OCI-LY1 (cell line): ENCODE results near the gene PHKA1.

Experiments
- H2AFZ ChIP-seq: fragments of 200-600 bp; sonication (generic), shearing (Covaris generic); 2 replicates; pipeline ENCODE4 v1.6.0; 2014; ENCODE audit warnings: antibody characterized with exemption, mild to moderate bottlenecking, low read length
- H3F3A ChIP-seq: fragments of 200-600 bp; sonication (generic), shearing (Covaris generic); 2 replicates; pipeline ENCODE4 v1.6.0; 2014; ENCODE audit warnings: mild to moderate bottlenecking, antibody characterized with exemption, low read length, moderate library complexity; ENCODE audit not compliant: insufficient read depth
- H3K27ac ChIP-seq: fragments of 200-600 bp; sonication (generic); 2 replicates; pipeline ENCODE4 v1.5.1; 2014; ENCODE audit warnings: low read length, mixed run types, mild to moderate bottlenecking, low read depth; ENCODE audit not compliant: poor library complexity, severe bottlenecking
- H3K27me3 ChIP-seq: fragments of 200-600 bp; sonication (generic); 2 replicates; pipeline ENCODE4 v1.6.0; 2014; ENCODE audit warnings: antibody characterized with exemption, mild to moderate bottlenecking, low read length, moderate library complexity; ENCODE audit not compliant: insufficient read depth
- H3K36me3 ChIP-seq: fragments of 200-600 bp; sonication (generic); 2 replicates; pipeline ENCODE4 v1.6.1; 2014; ENCODE audit warnings: mild to moderate bottlenecking, antibody characterized with exemption, low read length, moderate library complexity, mixed read lengths; ENCODE audit not compliant: insufficient read depth
- H3K4me1 ChIP-seq: fragments of 200-600 bp; sonication (generic); 2 replicates; pipeline ENCODE4 v1.5.1; 2014; ENCODE audit warnings: mild to moderate bottlenecking, low read length, moderate library complexity; ENCODE audit not compliant: insufficient read depth, severe bottlenecking
- H3K4me2 ChIP-seq: fragments of 200-600 bp; sonication (generic), shearing (Covaris generic); 2 replicates; pipeline ENCODE4 v1.6.1; 2014; ENCODE audit warnings: low read length
- H3K4me3 ChIP-seq: fragments of 200-600 bp; sonication (generic); 2 replicates; pipeline ENCODE4 v1.5.1; 2014; ENCODE audit warnings: low read length, low read depth, mild to moderate bottlenecking, mixed read lengths; ENCODE audit not compliant: poor library complexity, severe bottlenecking
- H3K79me2 ChIP-seq: fragments of 200-600 bp; shearing (Covaris generic); 2 replicates; pipeline ENCODE4 v1.6.1; 2016; ENCODE audit warnings: mixed run types, low read length, mixed read lengths; ENCODE audit not compliant: insufficient read depth
- H3K9ac ChIP-seq: fragments of 200-600 bp; sonication (generic), shearing (Covaris generic); 2 replicates; pipeline ENCODE4 v1.6.1; 2014; ENCODE audit warnings: mild to moderate bottlenecking, low read length, mixed read lengths
- H3K9me2 ChIP-seq: fragments of 200-600 bp; sonication (generic), shearing (Covaris generic); 2 replicates; pipeline ENCODE4 v1.6.1; 2014; ENCODE audit warnings: low read depth, mild to moderate bottlenecking, low read length, mixed read lengths
- H3K9me3 ChIP-seq: fragments of 200-600 bp; shearing (Covaris generic); 2 replicates; pipeline ENCODE4 v1.6.1; 2014; ENCODE audit warnings: low read length, mixed read lengths
- H4K20me1 ChIP-seq: fragments of 200-600 bp; sonication (generic), shearing (Covaris generic); 2 replicates; pipeline ENCODE4 v1.6.0; 2016; ENCODE audit warnings: mild to moderate bottlenecking, low read length; ENCODE audit not compliant: insufficient read depth
- EZH2 ChIP-seq: fragments of 200-600 bp; sonication (generic), shearing (Covaris generic); IDR thresholded peaks from 2 replicates; pipeline ENCODE4 v1.8.0; 2017; ENCODE audit warnings: borderline replicate concordance, mixed run types, mild to moderate bottlenecking, antibody characterized with exemption, low read length, moderate library complexity, mixed read lengths
- TF ChIP-seq, protein P1 (sequence below): fragments of 200-600 bp; sonication (generic), shearing (Covaris generic); IDR thresholded peaks from 2 replicates; pipeline ENCODE4 v1.5.1; 2017; ENCODE audit warnings: mild to moderate bottlenecking, antibody characterized with exemption, low read length, moderate library complexity, mixed read lengths

PHKA1 gene

DNA sequence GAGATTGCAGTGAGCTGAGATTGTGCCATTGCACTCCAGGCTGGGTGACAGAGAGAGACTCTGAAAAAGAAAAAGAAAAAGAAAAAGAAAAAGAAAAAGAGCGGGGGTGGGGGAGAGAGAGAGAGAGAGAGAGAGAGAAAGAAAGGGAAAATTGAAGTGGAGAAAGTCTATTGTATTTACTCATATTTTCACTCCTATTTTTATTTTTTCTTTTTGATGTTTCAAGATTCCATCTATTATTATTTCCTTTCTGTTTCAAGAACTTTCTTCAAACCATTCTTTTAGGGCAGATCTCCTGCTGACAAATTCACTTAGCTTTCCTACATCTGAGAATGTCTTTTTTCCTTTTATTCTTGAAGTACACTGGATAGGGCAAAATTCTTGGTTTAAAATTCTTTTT, 83.9 kb downstream of the PHKA1 start:
- no peak overlapping the region for H2AFZ ChIP-seq

DNA sequence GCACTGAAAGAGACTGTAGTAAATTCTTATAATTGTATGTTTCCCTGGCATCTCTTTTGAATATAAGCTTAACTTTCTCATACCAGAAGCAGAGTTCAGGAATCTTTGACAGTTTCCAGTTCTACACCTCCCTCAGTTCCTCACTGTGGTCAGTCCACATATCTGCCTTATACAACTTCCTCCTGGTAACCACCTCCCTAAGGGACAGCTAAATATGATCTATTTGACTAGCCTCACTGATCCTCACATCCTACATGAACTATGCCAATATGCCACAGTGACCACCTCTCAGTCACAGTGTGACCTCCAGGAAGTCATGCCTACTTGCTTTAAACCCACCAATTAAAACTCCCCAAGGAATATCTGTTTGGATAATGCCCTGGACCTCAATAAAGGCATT, 89.9 kb downstream of the PHKA1 start:
- no peaks in the 10 kb centered on the region for H3K27me3 ChIP-seq
- H3K36me3 ChIP-seq, result no peaks in the 10 kb centered on the region
- no peaks in the 10 kb centered on the region for H3K79me2 ChIP-seq
- H3K4me2 ChIP-seq, result no peak overlapping the region
- no peaks in the 10 kb centered on the region for H3K4me1 ChIP-seq
- H3K9me3 ChIP-seq, result no peaks in the 10 kb centered on the region
- H2AFZ ChIP-seq, result no peak overlapping the region
- TF ChIP-seq, protein P1, sequence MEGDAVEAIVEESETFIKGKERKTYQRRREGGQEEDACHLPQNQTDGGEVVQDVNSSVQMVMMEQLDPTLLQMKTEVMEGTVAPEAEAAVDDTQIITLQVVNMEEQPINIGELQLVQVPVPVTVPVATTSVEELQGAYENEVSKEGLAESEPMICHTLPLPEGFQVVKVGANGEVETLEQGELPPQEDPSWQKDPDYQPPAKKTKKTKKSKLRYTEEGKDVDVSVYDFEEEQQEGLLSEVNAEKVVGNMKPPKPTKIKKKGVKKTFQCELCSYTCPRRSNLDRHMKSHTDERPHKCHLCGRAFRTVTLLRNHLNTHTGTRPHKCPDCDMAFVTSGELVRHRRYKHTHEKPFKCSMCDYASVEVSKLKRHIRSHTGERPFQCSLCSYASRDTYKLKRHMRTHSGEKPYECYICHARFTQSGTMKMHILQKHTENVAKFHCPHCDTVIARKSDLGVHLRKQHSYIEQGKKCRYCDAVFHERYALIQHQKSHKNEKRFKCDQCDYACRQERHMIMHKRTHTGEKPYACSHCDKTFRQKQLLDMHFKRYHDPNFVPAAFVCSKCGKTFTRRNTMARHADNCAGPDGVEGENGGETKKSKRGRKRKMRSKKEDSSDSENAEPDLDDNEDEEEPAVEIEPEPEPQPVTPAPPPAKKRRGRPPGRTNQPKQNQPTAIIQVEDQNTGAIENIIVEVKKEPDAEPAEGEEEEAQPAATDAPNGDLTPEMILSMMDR, result no peak
- no peak for TF ChIP-seq EZH2
- no peak overlapping the region for H3K4me3 ChIP-seq
- no peaks in the 10 kb centered on the region for H3K9me2 ChIP-seq
- H4K20me1 ChIP-seq, result no peaks in the 10 kb centered on the region
- H3K27ac ChIP-seq, result no peak overlapping the region
- no peak overlapping the region for H3K9ac ChIP-seq
- H3F3A ChIP-seq, result no peaks in the 10 kb centered on the region

More for the DNA sequence above, 83.9 kb downstream of the PHKA1 start:
- Histone ChIP-seq H3K27ac (no peak overlapping the region), H3K9me2 (no peaks in the 10 kb centered on the region), H3K4me3 (no peak overlapping the region), H3K9ac (no peak overlapping the region), H4K20me1 (no peaks in the 10 kb centered on the region), H3F3A (no peaks in the 10 kb centered on the region), H3K79me2 (no peaks in the 10 kb centered on the region), H3K36me3 (no peaks in the 10 kb centered on the region), H3K27me3 (no peaks in the 10 kb centered on the region), H3K4me1 (no peaks in the 10 kb centered on the region), H3K4me2 (no peak overlapping the region), H3K9me3 (no peaks in the 10 kb centered on the region)
- TF ChIP-seq, protein P1, result no peak
- no peak for TF ChIP-seq EZH2

- Histone ChIP-seq H4K20me1 (no peaks in the 10 kb centered on the region), H3K4me1 (no peaks in the 10 kb centered on the region), H3K27ac (no peak overlapping the region), H3K4me3 (no peak overlapping the region), H3K9me2 (no peaks in the 10 kb centered on the region), H3K9ac (no peak overlapping the region), H2AFZ (no peak overlapping the region), H3K4me2 (no peak overlapping the region), H3K9me3 (no peaks in the 10 kb centered on the region), H3F3A (no peaks in the 10 kb centered on the region), H3K36me3 (no peaks in the 10 kb centered on the region), H3K79me2 (no peaks in the 10 kb centered on the region), H3K27me3 (no peaks in the 10 kb centered on the region)
- TF ChIP-seq EZH2, result no peak
- TF ChIP-seq, protein P1, result no peak
Observed at GRCh38 chrX:72621625-72622485, 92.3 kb downstream of the PHKA1 start.
